Measurements from ENCODE around the gene STOML1.

DNA sequence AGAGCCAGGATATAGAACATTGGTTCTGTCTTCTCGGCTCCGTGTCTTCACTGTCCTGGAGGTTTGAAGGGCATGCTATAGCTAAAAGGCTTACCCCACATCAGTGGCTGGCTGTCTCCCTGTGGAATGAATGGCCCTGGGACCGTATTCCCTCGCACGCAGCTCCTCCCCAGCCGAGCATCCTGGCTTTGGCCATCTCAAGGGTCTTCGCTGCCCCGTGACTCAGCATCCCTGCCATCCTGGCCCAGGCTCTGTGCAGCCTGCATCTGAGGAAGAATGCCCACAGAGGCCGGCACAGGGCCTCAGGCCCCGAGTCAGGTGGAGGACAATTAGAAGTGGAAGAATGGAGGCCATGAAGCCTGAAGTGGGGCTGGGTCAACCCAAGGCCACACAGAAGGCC lies 54.8 kb downstream of the STOML1 start:
- TF ChIP-seq, protein P1, sequence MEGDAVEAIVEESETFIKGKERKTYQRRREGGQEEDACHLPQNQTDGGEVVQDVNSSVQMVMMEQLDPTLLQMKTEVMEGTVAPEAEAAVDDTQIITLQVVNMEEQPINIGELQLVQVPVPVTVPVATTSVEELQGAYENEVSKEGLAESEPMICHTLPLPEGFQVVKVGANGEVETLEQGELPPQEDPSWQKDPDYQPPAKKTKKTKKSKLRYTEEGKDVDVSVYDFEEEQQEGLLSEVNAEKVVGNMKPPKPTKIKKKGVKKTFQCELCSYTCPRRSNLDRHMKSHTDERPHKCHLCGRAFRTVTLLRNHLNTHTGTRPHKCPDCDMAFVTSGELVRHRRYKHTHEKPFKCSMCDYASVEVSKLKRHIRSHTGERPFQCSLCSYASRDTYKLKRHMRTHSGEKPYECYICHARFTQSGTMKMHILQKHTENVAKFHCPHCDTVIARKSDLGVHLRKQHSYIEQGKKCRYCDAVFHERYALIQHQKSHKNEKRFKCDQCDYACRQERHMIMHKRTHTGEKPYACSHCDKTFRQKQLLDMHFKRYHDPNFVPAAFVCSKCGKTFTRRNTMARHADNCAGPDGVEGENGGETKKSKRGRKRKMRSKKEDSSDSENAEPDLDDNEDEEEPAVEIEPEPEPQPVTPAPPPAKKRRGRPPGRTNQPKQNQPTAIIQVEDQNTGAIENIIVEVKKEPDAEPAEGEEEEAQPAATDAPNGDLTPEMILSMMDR (IDR thresholded peaks at IDR 0.05 in 4 of 5, conservative IDR thresholded peaks at IDR 0.05 in 1 of 5), result no peak
- TF ChIP-seq POLR2A (IDR thresholded peaks at IDR 0.05), result no peak

Measured in gastrocnemius medialis (tissue), 4 donors.